ENCODE data around the gene ADAP2.

DNA sequence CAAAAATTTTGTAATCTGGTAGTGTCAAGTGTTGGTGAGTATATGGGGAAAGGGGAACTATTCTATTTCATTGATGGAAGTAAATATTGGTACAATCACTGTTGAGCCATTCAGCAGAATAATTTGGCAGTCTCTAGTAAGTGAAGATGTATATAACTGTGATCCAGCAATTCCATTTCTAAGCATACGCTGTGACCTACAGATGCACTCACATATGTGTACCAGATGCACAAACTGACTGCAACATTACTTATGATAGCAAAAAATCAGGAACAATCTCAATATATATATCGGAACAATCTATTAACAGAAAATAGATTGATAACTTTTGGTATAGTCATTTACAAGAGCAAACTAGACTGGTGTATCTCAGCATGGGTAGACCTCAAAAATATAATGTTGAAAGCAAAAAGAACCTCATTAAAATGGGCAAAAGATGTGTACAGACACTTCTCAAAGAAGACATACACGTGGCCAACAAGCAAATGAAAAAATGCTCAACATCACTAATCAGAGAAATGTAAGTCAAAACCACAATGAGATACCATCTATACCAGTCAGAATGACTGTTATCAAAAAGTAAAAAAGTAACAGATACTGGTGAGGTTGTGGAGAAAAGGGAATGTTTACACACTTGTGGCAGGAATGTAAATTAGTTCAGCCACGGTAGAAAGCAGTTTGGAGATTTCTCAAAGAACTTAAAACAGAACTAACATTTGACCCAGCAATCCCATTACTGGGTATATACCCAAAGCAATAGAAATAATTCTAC is 20.7 kb downstream of the ADAP2 start:
- TF ChIP-seq, protein P1, sequence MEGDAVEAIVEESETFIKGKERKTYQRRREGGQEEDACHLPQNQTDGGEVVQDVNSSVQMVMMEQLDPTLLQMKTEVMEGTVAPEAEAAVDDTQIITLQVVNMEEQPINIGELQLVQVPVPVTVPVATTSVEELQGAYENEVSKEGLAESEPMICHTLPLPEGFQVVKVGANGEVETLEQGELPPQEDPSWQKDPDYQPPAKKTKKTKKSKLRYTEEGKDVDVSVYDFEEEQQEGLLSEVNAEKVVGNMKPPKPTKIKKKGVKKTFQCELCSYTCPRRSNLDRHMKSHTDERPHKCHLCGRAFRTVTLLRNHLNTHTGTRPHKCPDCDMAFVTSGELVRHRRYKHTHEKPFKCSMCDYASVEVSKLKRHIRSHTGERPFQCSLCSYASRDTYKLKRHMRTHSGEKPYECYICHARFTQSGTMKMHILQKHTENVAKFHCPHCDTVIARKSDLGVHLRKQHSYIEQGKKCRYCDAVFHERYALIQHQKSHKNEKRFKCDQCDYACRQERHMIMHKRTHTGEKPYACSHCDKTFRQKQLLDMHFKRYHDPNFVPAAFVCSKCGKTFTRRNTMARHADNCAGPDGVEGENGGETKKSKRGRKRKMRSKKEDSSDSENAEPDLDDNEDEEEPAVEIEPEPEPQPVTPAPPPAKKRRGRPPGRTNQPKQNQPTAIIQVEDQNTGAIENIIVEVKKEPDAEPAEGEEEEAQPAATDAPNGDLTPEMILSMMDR (conservative IDR thresholded peaks at IDR 0.05 in 1 of 2, IDR thresholded peaks at IDR 0.05 in 1 of 2; ENCODE audit: extremely low read depth in 1 of 2, insufficient read depth in 1 of 2, low read depth in 1 of 2, low read length in 2 of 2): no peak
- no peak for TF ChIP-seq EZH2 (IDR thresholded peaks at IDR 0.05; ENCODE audit: borderline replicate concordance, low read length)

All from mammary epithelial cell (primary cell).